ENCODE data around the gene ERCC4.

ERCC4 gene

GRCh38 chr16:13911306-13911705, 8.6 kb upstream of the ERCC4 start:
- no peak for DNase-seq

DNA sequence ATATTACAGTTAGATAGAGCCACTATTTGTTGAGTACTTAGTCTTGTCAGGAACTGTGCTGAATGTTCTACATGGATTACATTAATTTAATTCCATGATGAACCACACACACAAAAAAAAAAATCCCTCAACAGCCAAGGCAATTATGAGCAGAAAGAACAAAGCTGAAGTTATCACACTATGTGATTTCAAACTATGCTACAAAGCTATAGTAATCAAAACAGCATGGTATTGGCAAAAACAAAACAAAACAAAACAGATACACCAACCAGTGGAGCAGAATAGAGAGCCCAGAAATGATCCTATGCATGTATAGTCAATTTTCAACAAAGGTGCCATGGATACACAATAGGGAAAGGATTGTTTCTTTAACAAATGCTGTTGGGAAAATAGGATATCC, 8.1 kb upstream of the ERCC4 start:
- DNase-seq, result no peak

- DNase-seq, result no peak
Measured at GRCh38 chr16:13912891-13913290, 7.1 kb upstream of the ERCC4 start.

- DNase-seq, result no peak
Measured at GRCh38 chr16:13913374-13914292, 6.3 kb upstream of the ERCC4 start.

GRCh38 chr16:13915033-13915635, 4.8 kb upstream of the ERCC4 start:
- no peak for DNase-seq

DNA sequence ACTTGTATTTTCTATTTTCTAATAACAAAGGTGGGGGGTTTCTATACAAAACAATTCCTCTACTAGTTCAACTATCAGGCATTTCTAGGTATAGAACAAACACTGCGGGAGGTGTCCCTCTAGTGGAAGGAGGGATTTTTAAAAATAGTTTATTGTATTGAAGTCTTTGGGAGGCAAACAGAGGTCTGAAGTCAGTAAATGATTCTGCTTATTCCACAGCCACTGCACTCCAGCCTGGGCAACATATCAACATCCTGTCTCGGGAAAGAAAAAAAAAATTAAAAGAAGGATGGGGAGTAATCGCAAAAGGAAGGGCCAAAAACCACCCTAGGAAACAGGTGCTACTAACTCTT, 648 bp upstream of the ERCC4 start:
- peak in 3 of 4 experiments; percentile 16 to 47 (median 31) for DNase-seq

- no peak for DNase-seq
Measured at GRCh38 chr16:13920510-13920818, 510 bp downstream of the ERCC4 start.

- DNase-seq, result no peak
Measured at GRCh38 chr16:13921328-13921727, 1.4 kb downstream of the ERCC4 start.

DNA sequence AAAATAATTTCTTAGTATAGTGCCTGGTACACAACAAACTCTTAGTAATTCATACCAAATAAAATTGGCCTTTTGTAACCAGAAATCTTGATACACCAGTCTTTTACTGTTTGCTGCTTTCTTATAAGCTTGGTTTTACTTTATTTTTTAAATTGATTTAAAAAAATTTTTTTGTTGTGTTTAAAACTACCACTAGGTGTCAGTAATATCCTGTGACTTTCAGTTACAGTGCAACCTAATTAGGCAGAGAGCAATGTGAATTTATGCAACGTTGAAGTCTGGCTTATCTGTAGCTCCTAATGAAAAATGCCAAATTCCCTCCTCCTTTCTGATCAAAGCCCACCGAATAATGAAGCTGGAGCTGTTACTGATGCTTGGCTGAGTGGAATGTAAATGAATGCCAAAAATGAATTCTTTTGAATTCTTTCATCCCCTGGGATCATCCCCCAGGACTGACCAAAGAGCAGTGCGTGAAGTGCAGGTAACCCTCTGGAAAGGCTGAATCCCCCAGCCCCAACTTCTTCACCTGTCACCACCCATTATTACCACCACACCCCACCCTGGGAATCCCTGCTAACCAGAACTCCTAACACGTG, 3.8 kb downstream of the ERCC4 start:
- peak; percentile 14 to 85 (median 54) for DNase-seq

DNA sequence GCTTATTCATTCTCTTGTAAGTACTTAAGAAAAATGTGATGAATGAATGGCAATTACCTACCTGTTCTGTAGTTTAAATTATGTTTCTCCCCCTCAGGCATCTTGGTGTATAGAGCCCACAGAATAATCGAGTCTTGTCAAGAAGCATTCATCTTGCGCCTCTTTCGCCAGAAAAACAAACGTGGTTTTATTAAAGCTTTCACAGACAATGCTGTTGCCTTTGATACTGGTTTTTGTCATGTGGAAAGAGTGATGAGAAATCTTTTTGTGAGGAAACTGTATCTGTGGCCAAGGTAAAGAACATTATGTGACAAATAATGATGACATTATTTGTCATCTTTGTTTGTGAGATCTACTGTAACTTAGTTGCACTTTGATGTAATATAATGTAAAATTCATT, 6.5 kb downstream of the ERCC4 start:
- no peak for DNase-seq

- peak in 2 of 4 experiments; percentile 40 to 44 for DNase-seq
Measured at GRCh38 chr16:13926891-13927290, 6.9 kb downstream of the ERCC4 start.

- DNase-seq, result no peak
Measured at GRCh38 chr16:13928646-13929045, 8.7 kb downstream of the ERCC4 start.

DNA sequence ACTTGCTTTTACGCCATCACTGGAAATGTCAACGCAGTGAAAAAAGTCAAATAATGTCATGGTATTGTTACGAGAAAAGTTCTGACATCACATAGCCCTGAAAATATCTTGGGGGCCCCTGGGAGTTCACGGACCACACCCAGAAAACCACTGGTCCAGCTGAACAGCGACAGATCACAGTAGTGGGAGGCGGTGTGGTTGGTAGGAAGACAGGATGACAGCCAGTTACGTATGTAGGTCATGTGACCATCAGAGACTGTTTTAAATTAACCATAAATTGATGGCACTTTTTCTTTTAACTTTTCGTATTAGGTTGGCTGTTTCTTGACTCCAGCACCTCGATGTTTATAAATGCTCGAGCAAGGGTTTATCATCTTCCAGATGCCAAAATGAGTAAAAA, 11.9 kb downstream of the ERCC4 start:
- DNase-seq, result no peak

GRCh38 chr16:13935408-13935807, 15.5 kb downstream of the ERCC4 start:
- DNase-seq, result no peak

- DNase-seq, result no peak
Measured at GRCh38 chr16:13936155-13936554, 16.2 kb downstream of the ERCC4 start.

- peak; percentile 44 to 74 (median 63) for DNase-seq
Measured at GRCh38 chr16:13936596-13937081, 16.7 kb downstream of the ERCC4 start.

DNA sequence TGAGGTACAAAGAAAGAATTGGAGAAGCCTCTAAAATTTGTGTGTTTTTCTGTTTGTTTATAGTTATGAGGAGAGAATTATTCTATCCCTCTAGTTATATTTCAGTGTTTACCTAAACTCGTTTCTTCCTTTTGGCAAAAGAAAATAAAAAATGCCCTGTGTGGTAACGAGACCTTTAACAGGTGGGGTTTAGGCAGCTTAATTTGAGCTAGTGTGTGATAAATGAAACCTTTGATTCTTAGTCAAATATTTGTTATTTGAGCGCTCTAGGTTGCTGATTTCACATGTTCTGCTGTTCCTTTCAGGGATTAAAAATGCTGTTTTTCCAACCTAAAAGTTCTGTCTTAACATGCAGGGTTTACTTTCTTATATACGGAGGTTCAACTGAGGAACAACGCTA, 17.5 kb downstream of the ERCC4 start:
- no peak for DNase-seq

DNA sequence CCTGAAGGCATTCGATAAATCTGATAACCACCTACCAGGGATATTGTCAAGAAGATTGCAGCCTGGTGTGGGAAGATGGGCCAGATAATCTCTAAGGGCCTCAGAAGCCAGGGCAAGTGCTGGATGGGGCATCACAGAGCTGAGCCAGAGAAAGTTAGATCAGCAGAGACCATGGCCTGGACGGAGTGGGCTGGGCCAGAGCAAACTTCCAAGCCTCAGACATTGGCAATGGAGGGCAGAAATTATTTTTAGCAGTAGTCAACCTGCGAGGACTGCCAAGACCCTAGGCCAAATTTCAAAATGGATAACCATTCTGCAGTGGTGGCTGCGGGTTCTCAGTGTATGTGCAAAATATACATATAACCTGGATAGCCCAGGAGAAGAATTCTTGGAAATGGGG, 18.5 kb downstream of the ERCC4 start:
- DNase-seq, result no peak

- no peak for DNase-seq
Measured at GRCh38 chr16:13939821-13940220, 19.9 kb downstream of the ERCC4 start.

GRCh38 chr16:13940397-13940933, 20.5 kb downstream of the ERCC4 start:
- no peak for DNase-seq

GRCh38 chr16:13944816-13945215, 24.9 kb downstream of the ERCC4 start:
- peak; percentile 56 to 83 (median 74) for DNase-seq

- DNase-seq, result no peak
Measured at GRCh38 chr16:13945744-13946485, 26.0 kb downstream of the ERCC4 start.

DNA sequence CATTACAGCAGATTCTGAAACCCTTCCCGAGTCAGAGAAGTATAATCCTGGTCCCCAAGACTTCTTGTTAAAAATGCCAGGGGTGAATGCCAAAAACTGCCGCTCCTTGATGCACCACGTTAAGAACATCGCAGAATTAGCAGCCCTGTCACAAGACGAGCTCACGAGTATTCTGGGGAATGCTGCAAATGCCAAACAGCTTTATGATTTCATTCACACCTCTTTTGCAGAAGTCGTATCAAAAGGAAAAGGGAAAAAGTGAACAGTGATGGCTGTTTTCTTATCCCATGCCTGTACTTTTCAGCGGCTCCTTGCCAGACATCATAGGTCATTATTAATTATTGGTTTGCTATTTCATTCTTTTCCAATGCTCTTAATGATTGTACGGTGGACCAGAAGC, 28.1 kb downstream of the ERCC4 start:
- no peak for DNase-seq

All from suppressor macrophage (primary cell).